ENCODE data around the gene LSMEM2. TPM values are rescaled to one million over a fixed set of nuclear protein-coding genes. Genes with fewer than 3 reads are reported as not detected.

LSMEM2 gene
- total and polyA plus RNA-seq, 2 of the 8 experiments (the other 6 are each of a cell fraction or from before 2014, with no cell fraction given): 0.58 to 0.68 TPM

GRCh38 chr3:50336452-50337174 is 57.7 kb downstream of the LSMEM2 start (continued):
- no peak for TF ChIP-seq CTCF (IDR thresholded peaks at IDR 0.05; ENCODE audit: control extremely low read depth in 1 of 3, insufficient read depth in 1 of 3, low read depth in 1 of 3, low read length in 3 of 3)
- no peak for TF ChIP-seq MAX (IDR thresholded peaks at IDR 0.05)
- peak; percentile 26 for TF ChIP-seq KDM4A (IDR thresholded peaks at IDR 0.05; ENCODE audit: low read depth, low read length, severe bottlenecking)
- TF ChIP-seq NRF1 (IDR thresholded peaks at IDR 0.05; ENCODE audit: low read depth, low read length): no peak
- TF ChIP-seq RBBP5 (IDR thresholded peaks at IDR 0.05; ENCODE audit: borderline replicate concordance, low read depth, low read length): no peak
- no peak for TF ChIP-seq HDAC6 (IDR thresholded peaks at IDR 0.05; ENCODE audit: low read depth, low read length)
- TF ChIP-seq SIX5 (IDR thresholded peaks at IDR 0.05; ENCODE audit: low read depth, low read length): no peak
- no peak for TF ChIP-seq RAD21 (IDR thresholded peaks at IDR 0.05 in 1 of 2, conservative IDR thresholded peaks at IDR 0.05 in 1 of 2; ENCODE audit: low read depth in 2 of 2, low read length in 2 of 2)
- no peak for TF ChIP-seq ASH2L (IDR thresholded peaks at IDR 0.05; ENCODE audit: low read length)
- TF ChIP-seq TEAD4 (IDR thresholded peaks at IDR 0.05; ENCODE audit: low read depth, low read length): peak; percentile 76
- TF ChIP-seq YY1 (IDR thresholded peaks at IDR 0.05; ENCODE audit: low read depth, low read length): no peak
- no peak for TF ChIP-seq PHF8 (conservative IDR thresholded peaks at IDR 0.05; ENCODE audit: low read depth, low read length)
- no peak for TF ChIP-seq SUZ12 (IDR thresholded peaks at IDR 0.05; ENCODE audit: low read length)
- no peak for TF ChIP-seq POLR2A (IDR thresholded peaks at IDR 0.05; ENCODE audit: control extremely low read depth in 1 of 2, low read depth in 2 of 2, low read length in 2 of 2)
- TF ChIP-seq CTBP2 (IDR thresholded peaks at IDR 0.05; ENCODE audit: borderline replicate concordance, insufficient read depth, insufficient read length, low read length): no peak
- TF ChIP-seq CBX5 (IDR thresholded peaks at IDR 0.05; ENCODE audit: low read depth, low read length): no peak
- no peak for TF ChIP-seq EP300 (IDR thresholded peaks at IDR 0.05; ENCODE audit: borderline replicate concordance in 1 of 2, low read depth in 2 of 2, low read length in 2 of 2)
- peak; percentile 86 for TF ChIP-seq SAP30 (IDR thresholded peaks at IDR 0.05; ENCODE audit: insufficient read depth, insufficient replicate concordance, low read length)
- TF ChIP-seq BACH1 (IDR thresholded peaks at IDR 0.05; ENCODE audit: low read length): no peak; the same call in 1 of the 2 replicates
- TF ChIP-seq BCL11A (IDR thresholded peaks at IDR 0.05; ENCODE audit: low read depth in 2 of 2, low read length in 2 of 2): no peak
- TF ChIP-seq HDAC2 (IDR thresholded peaks at IDR 0.05; ENCODE audit: borderline replicate concordance in 1 of 2, low read depth in 2 of 2, low read length in 2 of 2): no peak; a peak in 1 of 4 replicates
